Measurements from ENCODE around the gene ENOX2.

Gene ENOX2

GRCh38 chrX:130672214-130672613 is 230.8 kb downstream of the ENOX2 start:
- no peak for TF ChIP-seq CTCF (IDR thresholded peaks at IDR 0.05; ENCODE audit: low read length, missing control alignments)
- H3K4me3 ChIP-seq (replicated peaks; ENCODE audit: low read depth, low read length): no peak overlapping the region
- DNase-seq (ENCODE audit: low read depth): no peak

- DNase-seq (ENCODE audit: low read depth): peak; percentile 22
- no peak overlapping the region for H3K4me3 ChIP-seq (replicated peaks; ENCODE audit: low read depth, low read length)
- TF ChIP-seq CTCF (IDR thresholded peaks at IDR 0.05; ENCODE audit: low read length, missing control alignments): no peak
Observed at GRCh38 chrX:130669233-130669632, 233.8 kb downstream of the ENOX2 start.

GRCh38 chrX:130665263-130665662 is 237.7 kb downstream of the ENOX2 start:
- no peak for TF ChIP-seq CTCF (IDR thresholded peaks at IDR 0.05; ENCODE audit: low read length, missing control alignments)
- no peak overlapping the region for H3K4me3 ChIP-seq (replicated peaks; ENCODE audit: low read depth, low read length)
- DNase-seq (ENCODE audit: low read depth): no peak

GRCh38 chrX:130658310-130658709 is 244.7 kb downstream of the ENOX2 start:
- H3K4me3 ChIP-seq (replicated peaks; ENCODE audit: low read depth, low read length): no peak overlapping the region
- no peak for TF ChIP-seq CTCF (IDR thresholded peaks at IDR 0.05; ENCODE audit: low read length, missing control alignments)
- no peak for DNase-seq (ENCODE audit: low read depth)

GRCh38 chrX:130654409-130654950 is 248.5 kb downstream of the ENOX2 start:
- no peak for TF ChIP-seq CTCF (IDR thresholded peaks at IDR 0.05; ENCODE audit: low read length, missing control alignments)
- H3K4me3 ChIP-seq (replicated peaks; ENCODE audit: low read depth, low read length): no peak overlapping the region
- DNase-seq (ENCODE audit: low read depth): peak; percentile 6

GRCh38 chrX:130652824-130653578 is 250.0 kb downstream of the ENOX2 start:
- H3K4me3 ChIP-seq (replicated peaks; ENCODE audit: low read depth, low read length): no peak overlapping the region
- no peak for DNase-seq (ENCODE audit: low read depth)
- TF ChIP-seq CTCF (IDR thresholded peaks at IDR 0.05; ENCODE audit: low read length, missing control alignments): no peak

GRCh38 chrX:130649738-130650137 is 253.3 kb downstream of the ENOX2 start:
- no peak for DNase-seq (ENCODE audit: low read depth)
- H3K4me3 ChIP-seq (replicated peaks; ENCODE audit: low read depth, low read length): no peak overlapping the region
- TF ChIP-seq CTCF (IDR thresholded peaks at IDR 0.05; ENCODE audit: low read length, missing control alignments): no peak

Measured in fibroblast of pulmonary artery (primary cell).